PC-3 (cell line): Measurements from ENCODE around the gene CLEC16A. TPM values are rescaled to one million over a fixed set of nuclear protein-coding genes. Genes with fewer than 3 reads are reported as not detected.
A peak's percentile ranks its signal among the peaks of the same experiment; 100 is the strongest.

Source experiments
- ATAC-seq: fragments of 200-7000 bp; cut with Tn5 transposase; 2 replicates; pipeline ENCODE4 v1.9.1; 2020; ENCODE audit warnings: mild to moderate bottlenecking, moderate library complexity
- BruUV-seq: library from RNA; stranded (reverse); fragments of 400-500 nt; replicated peaks from 2 replicates; lab custom pipeline; 2021; lab: Mats Ljungman, UMichigan
- CTCF ChIA-PET: fragments of 300-600 bp; sonication (Branson Sonifier 250); formaldehyde crosslinking; loops from one replicate; lab custom pipeline; 2022; ENCODE audit warnings: antibody characterized with exemption; lab: Charles Lee
- POLR2A ChIA-PET: fragments of 300-600 bp; sonication (Branson Sonifier 250); formaldehyde crosslinking; loops from one replicate; lab custom pipeline; 2022; ENCODE audit warnings: antibody characterized with exemption; ENCODE audit not compliant: unreplicated experiment; lab: Charles Lee
- DNase-seq: peaks from one replicate; pipeline ENCODE4 v3.0.0-alpha.2; 2015
- H2AFZ ChIP-seq: fragments of 300-600 bp; sonication (generic); 2 replicates; pipeline ENCODE4 v1.6.0; 2016; ENCODE audit warnings: antibody characterized with exemption, low read length
- H3F3A ChIP-seq: fragments of 300-600 bp; sonication (generic); one replicate; pipeline ENCODE4 v1.6.0; 2017; ENCODE audit warnings: antibody characterized with exemption, low read length, control low read depth, mild to moderate bottlenecking; ENCODE audit not compliant: unreplicated experiment
- H3K27ac ChIP-seq: fragments of 300-600 bp; sonication (generic); 2 replicates; pipeline ENCODE4 v1.5.1; 2016; ENCODE audit warnings: mild to moderate bottlenecking, low read length
- H3K27me3 ChIP-seq: fragments of 300-600 bp; sonication (generic); 2 replicates; pipeline ENCODE4 v1.6.1; 2016; ENCODE audit warnings: low read length, mixed read lengths
- H3K36me3 ChIP-seq: fragments of 300-600 bp; sonication (generic); 2 replicates; pipeline ENCODE4 v1.6.1; 2016; ENCODE audit warnings: low read depth, mixed run types, low read length, mixed read lengths
- H3K4me1 ChIP-seq: fragments of 300-600 bp; sonication (generic); 2 replicates; pipeline ENCODE4 v1.5.1; 2016; ENCODE audit warnings: low read length; ENCODE audit not compliant: insufficient read depth
- H3K4me2 ChIP-seq: fragments of 300-600 bp; sonication (generic); 2 replicates; pipeline ENCODE4 v1.6.0; 2016; ENCODE audit warnings: low read length
- H3K4me3 ChIP-seq: fragments of 300-600 bp; sonication (generic); 2 replicates; pipeline ENCODE4 v1.5.1; 2016; ENCODE audit warnings: mild to moderate bottlenecking, low read length, mixed read lengths
- H3K79me2 ChIP-seq: fragments of 300-600 bp; sonication (generic); 2 replicates; pipeline ENCODE4 v1.6.1; 2017; ENCODE audit warnings: low read length, mixed read lengths
- H3K9ac ChIP-seq: fragments of 300-600 bp; sonication (generic); 2 replicates; pipeline ENCODE4 v1.6.0; 2016; ENCODE audit warnings: mild to moderate bottlenecking, low read length
- H3K9me2 ChIP-seq: fragments of 300-600 bp; sonication (generic); replicated peaks from 2 replicates; pipeline ENCODE4 v1.6.1; 2016; ENCODE audit warnings: mixed run types, low read length, mixed read lengths
- H3K9me3 ChIP-seq: fragments of 300-600 bp; sonication (generic); 2 replicates; pipeline ENCODE4 v1.6.1; 2016; ENCODE audit warnings: low read length, mixed read lengths
- H4K20me1 ChIP-seq: fragments of 300-600 bp; sonication (generic); 2 replicates; pipeline ENCODE4 v1.6.1; 2016; ENCODE audit warnings: low read length, mixed read lengths
- EZH2 ChIP-seq: fragments of 300-600 bp; sonication (generic); IDR thresholded peaks from one replicate; pipeline ENCODE4 v1.6.1; 2017; ENCODE audit warnings: antibody characterized with exemption, mild to moderate bottlenecking, low read length; ENCODE audit not compliant: unreplicated experiment
- EZH2phosphoT487 ChIP-seq: fragments of 300-600 bp; sonication (generic); IDR thresholded peaks from 2 replicates; pipeline ENCODE4 v1.6.1; 2018; ENCODE audit warnings: mild to moderate bottlenecking, antibody characterized with exemption, low read length, borderline replicate concordance
- intact Hi-C: fragments of 100-400 bp; cut with micrococcal nuclease; formaldehyde crosslinking; loops from 2 replicates; pipeline ENCODE4 v1.9.0; 2023
- total RNA-seq: library from RNA; depleted of rRNA; stranded (reverse); fragments of >200 nt; gene quantifications from 2 replicates; pipeline ENCODE4 v1.2.3, GENCODE V29; 2014
- TF ChIP-seq, protein P1 (sequence below): fragments of 300-600 bp; sonication (generic); conservative IDR thresholded peaks from 2 replicates; pipeline ENCODE4 v1.5.1; 2017; ENCODE audit warnings: antibody characterized with exemption, low read depth, mild to moderate bottlenecking, low read length

The CLEC16A gene
- total RNA-seq, 1 experiment from 2014 or later: 9.5 TPM

GRCh38 chr16:10981697-10982216 is 37.4 kb downstream of the CLEC16A start:
- CTCF ChIA-PET: no interaction called here
- H3K36me3 ChIP-seq: 0 out of 2 replicates have a peak, but pooled peaks cover 3% of the 10 kb centered on the region

GRCh38 chr16:10982465-10983150 is 38.2 kb downstream of the CLEC16A start:
- Histone ChIP-seq H4K20me1 (no peaks in the 10 kb centered on the region), H3K27me3 (no peaks in the 10 kb centered on the region), H2AFZ (no peak overlapping the region), H3K9me2 (no peaks in the 10 kb centered on the region), H3K79me2 (no peaks in the 10 kb centered on the region), H3K4me3 (no peak overlapping the region), H3F3A (no peaks in the 10 kb centered on the region), H3K27ac (no peak overlapping the region), H3K9ac (no peak overlapping the region), H3K9me3 (no peaks in the 10 kb centered on the region), H3K4me1 (no peaks in the 10 kb centered on the region), H3K4me2 (no peak overlapping the region), H3K36me3 (0 out of 2 replicates have a peak, but pooled peaks cover 3% of the 10 kb centered on the region)
- POLR2A ChIA-PET: no interaction called here
- DNase-seq: no peak
- no peak for TF ChIP-seq EZH2
- TF ChIP-seq, protein P1, sequence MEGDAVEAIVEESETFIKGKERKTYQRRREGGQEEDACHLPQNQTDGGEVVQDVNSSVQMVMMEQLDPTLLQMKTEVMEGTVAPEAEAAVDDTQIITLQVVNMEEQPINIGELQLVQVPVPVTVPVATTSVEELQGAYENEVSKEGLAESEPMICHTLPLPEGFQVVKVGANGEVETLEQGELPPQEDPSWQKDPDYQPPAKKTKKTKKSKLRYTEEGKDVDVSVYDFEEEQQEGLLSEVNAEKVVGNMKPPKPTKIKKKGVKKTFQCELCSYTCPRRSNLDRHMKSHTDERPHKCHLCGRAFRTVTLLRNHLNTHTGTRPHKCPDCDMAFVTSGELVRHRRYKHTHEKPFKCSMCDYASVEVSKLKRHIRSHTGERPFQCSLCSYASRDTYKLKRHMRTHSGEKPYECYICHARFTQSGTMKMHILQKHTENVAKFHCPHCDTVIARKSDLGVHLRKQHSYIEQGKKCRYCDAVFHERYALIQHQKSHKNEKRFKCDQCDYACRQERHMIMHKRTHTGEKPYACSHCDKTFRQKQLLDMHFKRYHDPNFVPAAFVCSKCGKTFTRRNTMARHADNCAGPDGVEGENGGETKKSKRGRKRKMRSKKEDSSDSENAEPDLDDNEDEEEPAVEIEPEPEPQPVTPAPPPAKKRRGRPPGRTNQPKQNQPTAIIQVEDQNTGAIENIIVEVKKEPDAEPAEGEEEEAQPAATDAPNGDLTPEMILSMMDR: no peak
- no peak for TF ChIP-seq EZH2phosphoT487
- no peak for ATAC-seq
- intact Hi-C loops: no loop called here
- BruUV-seq: no TSS peak
- CTCF ChIA-PET: no interaction called here

More at GRCh38 chr16:10981697-10982216, 37.4 kb downstream of the CLEC16A start:
- no peaks in the 10 kb centered on the region for H3K27me3 ChIP-seq
- H3K4me3 ChIP-seq: no peak overlapping the region
- TF ChIP-seq, protein P1: peak; percentile 65
- no peak for TF ChIP-seq EZH2
- no peak for TF ChIP-seq EZH2phosphoT487
- H3K9me2 ChIP-seq: no peaks in the 10 kb centered on the region
- no peaks in the 10 kb centered on the region for H3K9me3 ChIP-seq
- H2AFZ ChIP-seq: no peak overlapping the region
- no peaks in the 10 kb centered on the region for H4K20me1 ChIP-seq
- no peak overlapping the region for H3K27ac ChIP-seq
- intact Hi-C loops: no loop called here
- POLR2A ChIA-PET: no interaction called here
- H3K9ac ChIP-seq: no peak overlapping the region
- ATAC-seq: peak; percentile 83
- no peaks in the 10 kb centered on the region for H3F3A ChIP-seq
- H3K4me2 ChIP-seq: no peak overlapping the region
- H3K79me2 ChIP-seq: no peaks in the 10 kb centered on the region
- H3K4me1 ChIP-seq: no peaks in the 10 kb centered on the region
- DNase-seq: peak; percentile 33
- no TSS peak for BruUV-seq

DNA sequence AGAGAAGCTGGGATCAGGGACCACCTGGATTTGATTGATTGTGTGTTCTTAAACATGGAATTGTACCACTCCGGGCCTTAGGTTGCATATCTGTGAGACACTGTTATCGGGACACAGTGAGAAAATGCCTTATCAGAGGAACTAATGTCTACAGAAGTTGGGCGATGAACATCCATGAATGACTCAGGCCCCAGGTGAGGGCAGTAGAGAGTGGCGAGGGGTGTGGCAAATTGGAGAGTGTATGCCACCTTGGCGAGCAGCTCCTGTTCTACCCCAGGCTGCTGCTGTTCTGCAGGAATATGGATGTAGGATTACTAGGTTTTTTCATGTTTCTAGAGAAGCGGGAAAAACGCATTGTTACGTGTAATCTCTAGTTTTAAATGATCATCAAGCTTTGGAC is 38.8 kb downstream of the CLEC16A start:
- Histone ChIP-seq H3K9ac (no peak overlapping the region), H3K4me2 (no peak overlapping the region), H3K79me2 (no peaks in the 10 kb centered on the region), H3K9me2 (no peaks in the 10 kb centered on the region), H3K36me3 (0 out of 2 replicates have a peak, but pooled peaks cover 3% of the 10 kb centered on the region), H3K27me3 (no peaks in the 10 kb centered on the region), H3F3A (no peaks in the 10 kb centered on the region), H3K27ac (no peak overlapping the region), H2AFZ (no peak overlapping the region), H3K4me1 (no peaks in the 10 kb centered on the region), H4K20me1 (no peaks in the 10 kb centered on the region), H3K4me3 (no peak overlapping the region), H3K9me3 (no peaks in the 10 kb centered on the region)
- intact Hi-C loops: no loop called here
- ChIA-PET CTCF (no interaction called here), POLR2A (no interaction called here)
- BruUV-seq: no TSS peak
- TF ChIP-seq EZH2phosphoT487: no peak
- TF ChIP-seq, protein P1: 0 out of 2 replicates have a peak, but pooled peaks have one; percentile 37
- DNase-seq (no peak), ATAC-seq (no peak)
